KMS-11 (cell line): ENCODE data around the gene BBLN.

Experiments used
- H2AFZ ChIP-seq: fragments of 200-600 bp; sonication (generic); 2 replicates; pipeline ENCODE4 v1.6.1; 2016; ENCODE audit warnings: antibody characterized with exemption, mixed run types, low read depth
- H3K27ac ChIP-seq: fragments of 200-600 bp; sonication (generic); 2 replicates; pipeline ENCODE4 v1.6.1; 2016; ENCODE audit warnings: mild to moderate bottlenecking, mixed run types
- H3K27me3 ChIP-seq: fragments of 200-600 bp; sonication (generic); 2 replicates; pipeline ENCODE4 v1.6.1; 2017; ENCODE audit warnings: mild to moderate bottlenecking, low read depth, mixed run types, moderate library complexity; ENCODE audit not compliant: insufficient read depth
- H3K36me3 ChIP-seq: fragments of 200-600 bp; sonication (generic); 2 replicates; pipeline ENCODE4 v1.6.1; 2017; ENCODE audit warnings: mild to moderate bottlenecking, mixed run types; ENCODE audit not compliant: insufficient read depth
- H3K4me1 ChIP-seq: fragments of 200-600 bp; sonication (generic); 2 replicates; pipeline ENCODE4 v1.6.1; 2016; ENCODE audit warnings: mild to moderate bottlenecking, low read depth, mixed run types; ENCODE audit not compliant: poor library complexity, severe bottlenecking
- H3K4me2 ChIP-seq: fragments of 200-600 bp; sonication (generic); 2 replicates; pipeline ENCODE4 v1.7.0; 2016; ENCODE audit warnings: mild to moderate bottlenecking, mixed run types
- H3K4me3 ChIP-seq: fragments of 200-600 bp; sonication (generic); IDR thresholded peaks from 2 replicates; pipeline ENCODE4 v1.6.1; 2017; ENCODE audit warnings: low read depth, low read length, mixed read lengths; ENCODE audit not compliant: insufficient read depth
- H3K79me2 ChIP-seq: fragments of 200-600 bp; sonication (generic); 2 replicates; pipeline ENCODE4 v1.6.1; 2016; ENCODE audit warnings: low read depth, mixed run types; ENCODE audit not compliant: insufficient read depth
- H3K9ac ChIP-seq: fragments of 200-600 bp; sonication (generic); 2 replicates; pipeline ENCODE4 v1.6.1; 2016; ENCODE audit warnings: mild to moderate bottlenecking, mixed run types
- H4K20me1 ChIP-seq: fragments of 200-600 bp; sonication (generic); 2 replicates; pipeline ENCODE4 v1.6.1; 2016; ENCODE audit warnings: mild to moderate bottlenecking, mixed run types; ENCODE audit not compliant: insufficient read depth
- TF ChIP-seq, protein P1 (sequence below): fragments of 200-600 bp; sonication (generic); conservative IDR thresholded peaks from 2 replicates; pipeline ENCODE4 v1.6.1; 2017; ENCODE audit warnings: low read depth, mild to moderate bottlenecking, antibody characterized with exemption, low read length, moderate library complexity, mixed read lengths

The BBLN gene

DNA sequence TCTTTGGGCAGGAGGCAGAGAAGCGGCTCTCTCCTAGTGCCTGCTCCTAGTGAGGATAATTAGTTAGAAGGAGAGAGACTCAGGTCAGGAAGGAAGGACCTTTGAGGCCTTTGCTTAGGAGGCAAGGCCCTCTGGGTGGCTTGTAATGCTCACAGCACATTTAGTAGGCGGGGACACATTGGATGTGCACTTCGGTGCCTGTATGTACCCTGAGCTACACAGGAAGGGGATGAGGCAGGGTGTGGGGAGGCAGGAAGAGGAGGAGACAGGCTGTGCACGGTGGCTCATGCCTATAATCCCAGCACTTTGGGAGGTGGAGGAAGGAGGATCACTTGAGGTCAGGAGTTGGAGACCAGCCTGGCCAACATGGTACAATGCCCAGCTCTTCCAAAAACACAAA lies 18.0 kb upstream of the BBLN start:
- Histone ChIP-seq H2AFZ (no peak overlapping the region), H3K4me2 (no peak overlapping the region), H3K9ac (no peak overlapping the region), H4K20me1 (no peaks in the 10 kb centered on the region), H3K4me1 (no peaks in the 10 kb centered on the region), H3K79me2 (no peaks in the 10 kb centered on the region), H3K4me3 (no peak overlapping the region), H3K27ac (no peak overlapping the region), H3K27me3 (peaks cover 9% of the 10 kb centered on the region; the same call in 1 of the 2 replicates), H3K36me3 (no peaks in the 10 kb centered on the region)
- TF ChIP-seq, protein P1, sequence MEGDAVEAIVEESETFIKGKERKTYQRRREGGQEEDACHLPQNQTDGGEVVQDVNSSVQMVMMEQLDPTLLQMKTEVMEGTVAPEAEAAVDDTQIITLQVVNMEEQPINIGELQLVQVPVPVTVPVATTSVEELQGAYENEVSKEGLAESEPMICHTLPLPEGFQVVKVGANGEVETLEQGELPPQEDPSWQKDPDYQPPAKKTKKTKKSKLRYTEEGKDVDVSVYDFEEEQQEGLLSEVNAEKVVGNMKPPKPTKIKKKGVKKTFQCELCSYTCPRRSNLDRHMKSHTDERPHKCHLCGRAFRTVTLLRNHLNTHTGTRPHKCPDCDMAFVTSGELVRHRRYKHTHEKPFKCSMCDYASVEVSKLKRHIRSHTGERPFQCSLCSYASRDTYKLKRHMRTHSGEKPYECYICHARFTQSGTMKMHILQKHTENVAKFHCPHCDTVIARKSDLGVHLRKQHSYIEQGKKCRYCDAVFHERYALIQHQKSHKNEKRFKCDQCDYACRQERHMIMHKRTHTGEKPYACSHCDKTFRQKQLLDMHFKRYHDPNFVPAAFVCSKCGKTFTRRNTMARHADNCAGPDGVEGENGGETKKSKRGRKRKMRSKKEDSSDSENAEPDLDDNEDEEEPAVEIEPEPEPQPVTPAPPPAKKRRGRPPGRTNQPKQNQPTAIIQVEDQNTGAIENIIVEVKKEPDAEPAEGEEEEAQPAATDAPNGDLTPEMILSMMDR = no peak

GRCh38 chr9:128142596-128142995 lies 17.5 kb upstream of the BBLN start:
- Histone ChIP-seq H3K27me3 (peaks cover 9% of the 10 kb centered on the region; the same call in 1 of the 2 replicates), H3K4me2 (no peak overlapping the region), H3K79me2 (no peaks in the 10 kb centered on the region), H3K36me3 (no peaks in the 10 kb centered on the region), H3K4me1 (no peaks in the 10 kb centered on the region), H3K27ac (no peak overlapping the region), H3K4me3 (no peak overlapping the region), H4K20me1 (no peaks in the 10 kb centered on the region), H2AFZ (no peak overlapping the region), H3K9ac (no peak overlapping the region)
- TF ChIP-seq, protein P1 = no peak

- H3K4me2 ChIP-seq = no peak overlapping the region
- H2AFZ ChIP-seq = no peak overlapping the region
- H3K36me3 ChIP-seq = no peaks in the 10 kb centered on the region
- no peaks in the 10 kb centered on the region for H3K79me2 ChIP-seq
- H3K9ac ChIP-seq = no peak overlapping the region
- peaks cover 9% of the 10 kb centered on the region; the same call in 1 of the 2 replicates for H3K27me3 ChIP-seq
- no peaks in the 10 kb centered on the region for H4K20me1 ChIP-seq
- no peaks in the 10 kb centered on the region for H3K4me1 ChIP-seq
- no peak overlapping the region for H3K4me3 ChIP-seq
- TF ChIP-seq, protein P1 = no peak
- H3K27ac ChIP-seq = no peak overlapping the region
Measured at GRCh38 chr9:128143525-128144238, 16.4 kb upstream of the BBLN start.

GRCh38 chr9:128144239-128145181 lies 15.6 kb upstream of the BBLN start:
- Histone ChIP-seq H3K9ac (no peak overlapping the region), H3K27me3 (peaks cover 8% of the 10 kb centered on the region; the same call in 1 of the 2 replicates), H3K27ac (no peak overlapping the region), H3K4me1 (no peaks in the 10 kb centered on the region), H3K79me2 (no peaks in the 10 kb centered on the region), H3K36me3 (no peaks in the 10 kb centered on the region), H2AFZ (no peak overlapping the region), H3K4me2 (no peak overlapping the region), H3K4me3 (no peak overlapping the region), H4K20me1 (no peaks in the 10 kb centered on the region)
- TF ChIP-seq, protein P1 = no peak
